ENCODE measurements around the gene ST3GAL3.

DNA sequence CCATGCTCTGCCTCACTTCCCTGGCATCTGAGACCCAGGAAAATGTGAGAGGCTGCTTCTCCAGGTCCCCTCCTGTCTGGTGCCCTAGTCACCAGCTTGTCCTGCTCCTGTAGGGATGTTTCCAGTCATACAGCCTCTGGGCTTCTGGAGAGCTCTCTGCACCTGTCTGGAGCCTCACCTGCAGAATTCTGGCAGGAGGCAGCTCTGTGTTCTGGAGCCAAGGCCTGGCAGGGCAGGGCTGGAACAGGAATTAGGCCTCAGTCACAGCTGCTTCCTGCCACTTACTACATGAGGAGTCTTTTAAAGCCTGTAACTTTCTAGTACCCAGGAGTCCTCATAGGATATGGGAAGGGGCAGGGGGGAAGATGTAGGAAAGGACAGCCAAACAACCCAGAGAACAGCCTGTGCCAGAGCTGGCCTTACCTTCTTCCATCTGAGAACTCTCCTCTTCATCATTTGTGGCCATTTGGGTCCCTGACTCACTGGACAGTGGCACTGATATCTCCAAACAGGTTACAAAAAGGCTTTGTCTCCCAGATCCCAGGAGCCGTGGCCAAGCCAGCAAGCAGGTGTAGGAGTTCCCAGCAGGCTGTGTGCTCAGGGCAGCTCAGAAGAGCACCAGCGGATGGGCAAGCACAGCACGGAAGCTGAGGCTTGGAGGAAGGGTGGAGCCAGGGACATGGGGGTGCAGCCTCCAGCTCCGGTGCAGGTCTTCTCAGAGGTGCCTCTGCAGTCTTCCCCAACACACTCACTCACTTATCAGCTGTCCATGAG, 194.9 kb downstream of the ST3GAL3 start:
- no peak for TF ChIP-seq CTCF (conservative IDR thresholded peaks at IDR 0.05)
- TF ChIP-seq EZH2 (IDR thresholded peaks at IDR 0.05; ENCODE audit: low read depth), result no peak

Data from PC-9 (cell line).